HG02623 (cell line): ENCODE measurements around the gene SMS.

ENCODE experiments used
- ATAC-seq: cut with Tn5 transposase; IDR thresholded peaks from one replicate; pipeline ENCODE4 v1.9.1; 2021; ENCODE audit warnings: moderate library complexity; ENCODE audit not compliant: unreplicated experiment

The SMS gene

DNA sequence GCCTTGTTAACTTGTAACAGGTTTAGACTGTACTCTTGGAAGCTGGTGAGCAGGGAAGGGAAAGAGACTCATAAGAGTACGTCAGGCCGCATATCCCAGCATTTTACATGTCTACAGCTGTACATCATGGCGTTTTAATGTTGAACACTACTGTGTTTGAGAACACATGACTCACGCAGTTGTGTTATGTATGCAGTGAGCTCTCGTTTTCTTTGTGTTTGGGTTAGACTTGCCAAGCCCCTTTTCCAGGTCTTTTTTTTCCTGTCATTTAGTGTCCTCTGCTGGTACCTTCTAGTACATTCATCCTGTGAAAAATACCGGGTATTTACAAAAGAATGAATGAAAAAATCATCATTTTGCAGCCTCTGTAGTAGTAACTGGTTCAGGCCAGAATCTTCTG lies 35.3 kb downstream of the SMS start:
- no peak for ATAC-seq

DNA sequence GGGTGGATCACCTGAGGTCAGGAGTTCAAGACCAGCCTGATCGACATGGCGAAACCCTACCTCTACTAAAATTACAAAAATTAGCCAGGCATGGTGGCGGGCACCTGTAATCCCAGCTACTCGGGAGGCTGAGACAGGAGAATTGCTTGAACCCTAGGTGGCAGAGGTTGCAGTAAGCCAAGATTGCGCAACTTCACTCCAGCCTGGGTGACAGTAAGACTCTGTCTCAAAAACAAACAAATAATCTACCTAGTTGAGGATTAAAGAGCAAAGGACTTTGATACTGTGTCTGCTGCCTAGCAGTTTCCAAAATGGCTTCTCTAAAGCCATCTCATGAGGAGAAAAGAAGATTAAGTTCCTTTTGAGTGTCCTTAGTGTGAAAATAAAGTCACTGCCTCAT lies 37.8 kb downstream of the SMS start:
- no peak for ATAC-seq

DNA sequence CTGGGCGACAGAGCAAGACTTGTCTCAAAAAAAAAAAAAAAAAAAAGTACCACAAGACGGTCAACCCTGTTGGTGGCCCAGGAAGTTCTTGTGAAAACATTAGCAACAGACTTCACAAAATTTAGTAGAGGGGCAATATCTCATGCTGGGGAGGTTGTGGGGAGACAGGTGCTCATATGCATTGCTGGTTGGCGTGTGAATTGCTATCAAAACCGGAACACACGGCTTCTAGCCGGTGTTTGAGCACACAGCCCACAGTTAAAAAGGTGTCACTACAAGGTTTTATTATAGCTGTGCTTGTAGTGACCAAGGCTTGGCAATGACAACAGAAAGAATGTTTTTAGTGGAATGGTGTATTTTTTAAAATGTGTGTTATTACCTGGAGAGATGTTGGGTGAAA lies 41.8 kb downstream of the SMS start:
- ATAC-seq, result no peak

DNA sequence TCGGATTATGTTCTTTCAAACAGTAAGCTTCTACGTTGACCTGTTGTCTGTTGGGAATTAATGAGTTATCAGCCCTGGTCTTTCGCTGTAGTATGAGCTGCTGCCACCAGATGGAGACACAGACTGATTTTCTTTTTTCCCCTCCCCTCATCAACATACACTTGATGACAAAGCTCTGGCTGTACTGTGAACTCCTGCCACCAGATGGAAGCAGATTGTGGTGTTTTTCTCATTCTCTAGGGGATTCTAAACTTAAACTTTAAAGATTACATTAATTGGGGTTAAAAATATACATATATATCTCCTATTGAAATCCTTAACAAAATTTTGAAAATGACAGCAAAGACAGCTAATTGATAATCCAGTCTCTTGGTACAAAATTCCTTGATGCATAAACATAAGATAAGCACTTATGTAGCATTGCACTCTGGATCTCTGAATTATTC lies 44.8 kb downstream of the SMS start:
- peak; percentile 73 for ATAC-seq

DNA sequence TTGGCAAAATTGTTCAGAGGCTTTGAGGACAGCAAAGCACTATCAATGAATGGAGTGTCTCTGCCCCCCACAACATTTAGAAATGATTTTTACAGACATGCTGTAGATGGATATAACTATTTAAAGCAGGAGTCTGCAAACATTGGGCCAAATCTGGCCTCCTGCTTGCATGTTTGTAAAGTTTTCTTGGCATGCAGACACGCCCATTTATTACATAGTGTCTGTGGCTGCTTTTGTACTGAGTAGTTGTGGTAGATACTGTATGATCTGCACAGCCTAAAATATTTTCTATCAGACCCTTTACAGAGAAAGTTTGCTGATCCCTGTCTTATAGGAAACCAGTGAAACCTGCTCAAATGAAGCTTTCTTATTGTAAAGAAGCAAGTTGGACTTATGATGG lies 46.1 kb downstream of the SMS start:
- no peak for ATAC-seq

DNA sequence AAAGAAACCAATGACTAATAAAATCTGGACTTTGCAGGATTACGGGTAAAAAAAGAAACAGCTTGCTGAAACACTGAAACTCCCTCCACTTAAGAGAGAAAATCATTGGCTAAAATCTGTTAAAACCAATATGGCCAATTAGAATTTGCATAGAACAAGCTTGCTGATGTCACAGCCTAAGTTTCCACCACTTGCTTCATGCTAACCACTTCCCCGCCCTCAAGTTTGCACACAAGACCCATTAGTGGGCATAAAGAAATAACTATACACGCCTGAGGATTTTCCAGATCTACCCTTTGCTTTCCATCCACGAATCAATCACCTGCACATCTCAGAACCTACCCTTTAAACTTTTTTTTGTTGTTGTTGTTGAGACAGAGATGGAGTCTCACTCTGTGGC lies 48.9 kb downstream of the SMS start:
- no peak for ATAC-seq

DNA sequence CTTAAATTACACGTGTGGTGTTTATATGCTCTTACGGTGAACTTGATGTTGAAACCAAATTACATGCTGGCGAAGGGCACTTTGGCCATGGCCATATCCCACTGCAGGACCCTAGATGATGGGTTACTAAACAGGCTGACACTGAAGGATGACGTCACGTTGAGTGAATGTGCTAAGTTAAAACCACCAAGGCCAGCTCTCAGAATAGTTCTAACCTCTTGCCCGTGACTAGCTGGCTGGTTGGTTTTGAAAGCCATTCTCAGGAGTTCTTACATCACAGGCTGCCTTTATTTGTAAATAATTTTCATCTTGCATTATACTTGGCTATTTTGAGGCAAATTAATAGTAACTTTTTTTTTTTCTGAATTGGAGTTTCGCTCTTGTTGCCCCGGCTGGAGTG lies 50.3 kb downstream of the SMS start:
- no peak for ATAC-seq

DNA sequence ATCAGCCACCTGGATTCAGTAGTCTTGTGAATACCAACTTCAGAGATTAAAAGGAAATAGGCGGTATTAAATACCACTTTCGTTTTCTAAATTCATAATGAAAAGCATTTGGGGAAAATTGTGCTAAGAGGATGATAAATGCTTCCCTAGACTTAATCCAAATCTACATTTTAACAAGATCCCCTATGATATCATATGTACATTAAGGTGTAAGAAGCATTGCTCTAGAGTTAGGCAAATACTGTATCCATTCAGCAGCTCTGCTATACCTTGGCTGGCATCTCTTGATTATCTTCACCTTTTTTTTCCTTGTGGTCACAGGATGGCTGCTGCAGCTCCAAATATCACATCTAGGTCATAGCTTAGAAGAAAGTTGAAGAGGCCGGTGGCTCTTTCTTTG lies 51.0 kb downstream of the SMS start:
- no peak for ATAC-seq

DNA sequence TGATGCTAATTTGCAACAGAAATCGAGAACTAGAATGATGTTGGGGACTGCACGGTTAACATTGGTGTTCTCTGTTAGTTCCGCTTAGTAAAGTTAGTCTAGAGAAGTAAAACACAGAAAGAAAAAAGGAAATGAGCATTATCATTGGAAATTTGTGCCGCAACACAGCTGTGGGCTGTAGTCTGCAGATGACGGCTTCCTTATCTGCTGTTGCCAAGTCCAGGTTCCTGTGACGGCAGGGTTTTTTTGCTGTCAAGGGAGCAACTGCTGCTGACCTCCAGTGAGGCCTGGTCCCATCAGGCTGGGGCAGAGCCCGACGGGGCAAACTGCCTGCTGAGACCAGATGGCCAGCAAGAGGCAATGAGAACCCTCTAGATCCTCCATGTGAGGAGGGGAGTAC lies 52.8 kb downstream of the SMS start:
- ATAC-seq, result peak; percentile 89

DNA sequence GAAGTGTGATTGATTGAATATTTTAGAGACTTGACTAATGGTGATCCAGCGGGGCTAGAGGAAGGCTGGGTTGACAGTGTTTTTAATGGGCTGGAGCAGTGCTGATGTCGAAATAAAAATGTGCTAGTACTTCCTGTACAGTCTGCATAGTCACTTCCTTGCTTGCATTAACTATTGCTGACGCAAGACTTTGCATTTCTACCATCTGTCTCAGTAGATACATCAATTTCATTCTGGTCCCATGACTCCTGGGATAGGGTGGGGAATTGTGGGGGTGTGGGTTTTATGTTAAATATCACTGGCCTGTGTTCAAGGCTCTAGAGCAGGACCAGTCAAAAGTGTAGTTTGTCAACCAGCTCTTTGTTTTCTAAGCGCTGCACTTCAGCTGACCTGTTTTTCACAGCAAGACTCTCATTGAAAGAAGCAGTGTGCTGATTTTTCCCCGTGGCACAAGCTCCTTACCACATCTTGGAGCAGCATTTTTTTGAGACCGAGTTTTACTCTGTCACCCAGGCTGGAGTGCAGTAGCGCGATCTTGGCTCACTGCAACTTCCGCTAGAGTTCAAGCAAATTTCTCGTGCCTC lies 56.5 kb downstream of the SMS start:
- ATAC-seq, result no peak

DNA sequence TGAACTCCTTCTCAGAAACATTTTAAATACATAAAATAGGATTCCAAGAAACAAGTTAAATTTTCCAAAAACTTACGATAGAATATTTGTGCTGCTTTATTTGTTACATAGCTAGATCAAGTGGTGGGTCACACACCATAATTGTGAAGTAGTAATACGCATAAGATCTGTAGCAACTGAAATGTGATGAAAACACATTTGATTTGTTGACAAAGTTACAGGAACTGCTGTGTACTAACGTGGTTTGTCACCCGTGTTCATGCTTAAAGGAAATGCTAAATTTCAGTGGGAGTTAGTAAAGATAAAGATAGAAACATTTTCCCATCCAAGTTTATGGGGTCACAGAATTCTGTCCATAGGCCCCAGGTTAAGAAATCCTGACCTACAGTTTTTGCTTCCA lies 57.5 kb downstream of the SMS start:
- no peak for ATAC-seq

DNA sequence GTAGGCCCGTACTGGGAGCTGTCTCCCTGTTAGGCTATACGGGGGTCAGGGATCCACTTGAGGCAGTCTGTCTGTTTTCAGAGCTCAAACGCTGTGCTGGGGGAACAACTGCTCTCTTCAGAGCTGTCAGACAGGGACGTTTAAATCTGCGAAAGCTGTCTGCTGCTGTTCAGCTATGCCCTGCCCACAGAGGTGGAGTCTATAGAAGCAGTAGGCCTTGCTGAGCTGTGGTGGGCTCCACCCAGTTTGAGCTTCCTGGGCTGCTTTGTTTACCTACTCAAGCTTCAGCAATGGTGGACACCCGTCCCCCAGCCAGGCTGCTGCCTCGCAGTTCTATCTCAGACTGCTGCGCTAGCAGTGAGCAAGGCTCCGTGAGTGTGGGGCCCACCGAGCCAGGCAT lies 64.4 kb downstream of the SMS start:
- no peak for ATAC-seq

DNA sequence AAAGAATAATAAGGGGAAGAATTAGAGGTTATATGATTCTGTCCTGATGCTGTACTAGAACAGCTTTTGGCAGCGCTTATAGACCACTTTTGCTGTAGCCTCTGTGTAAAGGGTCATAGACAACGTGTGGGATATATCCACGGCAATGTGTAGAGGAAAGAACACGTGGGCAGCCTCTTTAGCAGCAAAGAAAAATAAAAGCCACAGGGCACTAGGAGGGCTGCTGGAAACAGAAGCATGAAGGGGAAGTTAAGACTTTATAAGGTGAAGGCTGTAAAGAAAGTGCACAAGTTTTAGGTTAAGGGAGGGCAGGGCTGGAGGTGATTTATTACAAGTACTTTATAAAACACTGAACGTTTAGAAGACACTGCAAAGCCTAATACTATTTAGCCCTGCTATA lies 71.5 kb downstream of the SMS start:
- no peak for ATAC-seq

DNA sequence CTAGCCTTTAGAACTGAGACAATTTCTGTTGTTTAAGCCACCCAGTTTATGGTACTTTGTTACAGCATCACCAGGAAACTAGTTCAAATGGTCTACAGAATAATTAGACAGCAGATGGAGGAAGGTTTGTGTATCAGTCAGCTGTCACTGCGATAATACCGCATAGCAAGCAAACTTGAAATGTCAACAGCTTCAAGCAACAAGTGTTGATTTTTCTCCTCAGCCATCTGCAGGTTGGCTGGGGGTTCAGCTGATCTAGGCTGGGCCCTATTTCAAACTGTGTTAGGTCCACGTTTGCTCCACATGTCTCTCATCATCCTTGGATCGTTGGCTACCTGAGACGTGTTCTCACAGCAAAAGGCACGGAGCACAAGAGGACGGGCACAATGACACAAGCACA lies 72.4 kb downstream of the SMS start:
- ATAC-seq, result no peak

DNA sequence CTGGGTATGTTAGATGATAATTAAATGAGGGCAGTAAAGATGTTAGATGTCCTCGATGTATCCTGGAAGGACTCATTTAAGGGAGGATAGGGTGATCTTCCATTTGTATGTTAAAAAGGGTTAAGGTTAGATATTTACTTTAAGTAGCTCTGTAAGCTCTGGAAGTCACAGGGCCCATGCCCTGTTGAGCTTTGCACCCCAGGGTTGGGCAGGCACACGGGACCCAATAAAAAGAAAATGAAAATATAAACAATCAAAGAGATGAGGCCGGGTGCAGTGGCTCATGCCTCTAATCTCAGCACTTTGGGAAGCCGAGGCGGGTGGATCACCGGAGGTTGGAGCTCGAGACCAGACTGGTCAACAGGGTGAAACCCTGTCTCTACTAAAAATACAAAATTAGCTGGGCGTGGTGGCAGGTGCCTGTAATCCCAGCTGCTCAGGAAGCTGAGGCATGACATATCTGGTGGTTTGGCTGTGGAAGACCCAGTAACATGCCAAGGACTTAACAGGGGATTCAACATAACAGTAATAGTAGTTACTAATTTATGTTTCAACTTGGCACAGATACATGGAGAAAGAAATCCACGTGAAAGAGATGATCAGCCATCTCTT lies 74.7 kb downstream of the SMS start:
- ATAC-seq, result no peak

DNA sequence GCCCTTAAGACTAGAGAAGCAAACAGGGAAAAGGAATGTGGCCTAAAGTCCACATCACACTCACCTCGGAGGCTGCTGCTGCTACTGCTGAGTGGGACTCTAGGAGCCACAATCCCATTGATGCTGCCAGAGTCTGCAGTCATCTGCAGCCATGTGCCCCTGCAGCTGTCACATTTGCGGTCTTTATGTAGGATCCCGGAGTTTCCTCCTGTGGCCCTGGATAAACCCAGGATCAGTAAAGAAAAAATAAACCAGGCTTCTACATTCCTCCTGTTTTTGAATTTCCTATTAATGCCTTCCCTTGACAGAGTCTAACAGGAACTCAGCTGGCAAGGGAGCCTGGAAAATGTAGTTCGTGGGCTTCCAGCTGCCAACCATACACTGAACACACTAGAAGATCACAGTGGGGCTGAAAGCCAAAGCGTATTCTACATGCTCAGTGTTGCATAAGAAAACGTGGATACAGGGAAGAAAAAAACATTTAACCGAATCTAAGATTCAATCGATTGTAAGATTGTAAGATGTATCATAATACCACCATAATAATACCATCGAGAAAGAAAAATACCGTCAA lies 81.3 kb downstream of the SMS start:
- no peak for ATAC-seq

DNA sequence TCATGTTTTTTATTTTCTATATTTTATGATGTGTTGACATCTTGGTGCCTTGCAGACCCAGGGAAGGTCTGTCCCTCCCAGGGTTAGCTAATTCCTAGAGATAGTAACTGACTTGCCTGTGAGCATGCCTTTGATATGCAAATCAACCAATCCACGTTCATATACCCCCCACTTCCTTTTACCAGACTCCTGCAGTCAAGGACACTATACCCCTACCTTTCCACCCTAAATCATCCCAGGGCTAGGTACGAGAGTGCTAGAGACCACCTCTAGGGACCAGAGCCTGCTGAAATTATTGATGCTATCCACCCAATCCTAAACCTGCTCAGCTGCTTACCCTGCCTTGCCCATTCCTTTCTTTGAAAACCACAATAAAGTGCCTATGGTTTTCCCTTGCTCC lies 84.1 kb downstream of the SMS start:
- no peak for ATAC-seq

DNA sequence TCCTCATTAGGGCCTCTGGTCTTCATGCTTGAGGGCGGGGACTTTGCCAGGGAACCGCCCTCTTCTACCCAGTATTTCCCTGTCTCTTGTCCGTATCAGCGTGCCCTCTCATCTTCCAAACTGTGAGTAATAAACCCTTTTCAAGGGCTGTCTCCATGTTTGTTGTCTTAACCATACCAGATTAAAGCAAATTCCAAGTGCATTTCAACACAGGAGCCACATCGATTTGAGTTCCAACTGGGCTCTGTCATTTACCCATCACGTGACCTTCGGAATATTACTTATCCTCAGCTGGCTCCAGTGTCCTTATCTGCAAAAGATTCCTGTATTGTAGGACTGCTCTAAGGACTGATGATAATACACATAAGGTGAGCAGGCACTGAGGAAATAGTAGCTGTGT lies 85.2 kb downstream of the SMS start:
- no peak for ATAC-seq

DNA sequence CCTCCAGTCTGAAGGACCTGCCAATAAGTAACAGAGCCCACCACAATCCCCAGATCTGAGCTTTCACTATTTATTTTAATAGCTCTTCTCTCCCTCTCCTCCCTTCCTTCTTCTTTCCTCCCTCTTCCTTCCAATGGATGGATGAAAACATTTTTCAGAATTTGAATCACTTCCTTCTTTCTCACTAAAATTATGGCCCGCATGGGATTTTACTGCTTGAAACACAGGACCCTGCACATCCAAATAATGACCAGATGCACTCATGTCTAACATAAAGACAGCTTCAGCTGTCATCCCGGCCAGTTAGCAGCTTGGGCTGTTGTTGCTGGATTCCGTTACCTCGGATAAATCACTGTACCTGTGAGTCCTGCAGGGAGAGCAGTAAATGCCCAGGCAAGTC lies 86.2 kb downstream of the SMS start:
- no peak for ATAC-seq

DNA sequence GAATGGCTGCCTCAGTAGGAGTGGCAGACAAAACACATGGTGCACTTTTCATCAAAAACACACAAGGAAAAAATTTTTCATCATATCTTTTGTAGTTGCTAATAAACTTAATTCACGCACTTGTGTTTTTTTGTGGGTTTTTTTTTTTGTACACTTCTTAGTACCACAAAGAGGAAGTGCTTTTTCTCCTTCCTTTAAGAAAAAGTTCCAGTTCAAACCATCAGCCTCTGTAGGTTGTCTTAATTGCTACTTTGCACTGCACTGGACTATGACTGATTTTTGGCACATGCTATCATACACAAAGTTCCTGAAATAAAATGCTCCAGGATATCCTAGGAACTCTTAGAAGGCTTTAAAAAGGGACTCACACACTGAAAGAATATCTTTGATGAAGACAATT lies 91.6 kb downstream of the SMS start, which contains the start of gene PHEX:
PHEX (plus strand) TSS at position 242 of the 400 bp plus-strand sequence. CDS start 681 bp downstream, outside the sequence.
- ATAC-seq, result no peak

DNA sequence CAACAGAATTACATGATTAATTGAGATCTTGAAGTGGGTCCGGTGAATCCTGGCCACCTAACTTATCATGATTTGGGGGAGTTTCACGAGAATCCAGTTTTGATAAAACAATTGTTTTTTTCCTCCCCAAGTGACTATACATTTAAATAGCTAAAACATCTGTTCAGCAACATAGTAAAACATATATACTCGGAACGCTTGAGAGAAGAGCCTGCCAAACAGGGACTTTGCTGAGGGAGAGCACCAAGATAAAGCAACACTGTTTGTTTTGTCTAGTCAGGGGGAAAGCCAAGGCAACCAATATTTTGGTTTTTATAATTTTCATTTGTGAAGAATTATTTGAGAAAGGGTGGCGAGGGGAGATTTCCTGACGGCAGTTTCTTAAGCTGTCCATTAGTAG lies 92.0 kb downstream of the SMS start:
- no peak for ATAC-seq

DNA sequence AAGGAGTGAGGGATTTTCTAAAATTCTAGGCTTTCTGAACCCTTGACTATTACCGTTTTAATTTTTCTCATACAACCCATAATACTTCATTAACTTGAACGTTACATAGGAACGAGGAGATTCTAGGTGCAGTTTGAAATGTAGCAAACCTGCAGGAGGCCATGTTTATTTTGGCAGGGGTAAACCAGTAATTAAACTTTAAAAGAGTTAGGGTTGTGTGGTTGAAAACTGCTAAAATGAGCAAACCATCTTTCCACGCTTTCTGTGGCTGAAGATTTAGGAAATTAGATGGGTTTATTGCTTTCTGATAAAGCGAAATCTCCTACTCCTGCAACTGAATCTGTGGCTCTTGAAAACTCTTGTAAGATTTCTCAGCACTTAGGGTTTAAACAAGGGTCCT lies 93.3 kb downstream of the SMS start:
- no peak for ATAC-seq

DNA sequence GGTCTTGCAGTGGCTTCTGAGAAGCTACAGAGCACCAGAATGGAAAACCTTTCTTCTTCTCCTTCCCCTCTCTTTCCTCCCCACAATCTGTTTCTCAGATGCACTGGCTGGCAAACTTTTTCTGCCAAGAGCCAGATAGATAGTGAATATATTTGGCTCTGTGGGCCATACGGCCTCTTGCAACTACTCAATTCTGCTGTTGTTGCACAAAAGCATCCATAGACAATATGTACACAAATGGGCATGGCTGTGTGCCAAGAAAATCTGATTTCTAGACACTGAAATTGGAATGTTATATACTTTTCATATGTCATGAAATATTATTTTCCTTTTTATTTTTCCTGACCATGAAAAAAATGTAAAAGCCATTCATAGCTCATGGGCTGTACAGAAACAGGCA lies 94.7 kb downstream of the SMS start:
- ATAC-seq, result no peak
